PC-9 (cell line): ENCODE results near the gene KIF26B. TPM values are rescaled to one million over a fixed set of nuclear protein-coding genes. Genes with fewer than 3 reads are reported as not detected.

Source experiments
- BruUV-seq: library from RNA; stranded (reverse); fragments of 400-500 nt; replicated peaks from 2 replicates; lab custom pipeline; 2021; lab: Mats Ljungman, UMichigan
- CTCF ChIA-PET: fragments of 300-600 bp; sonication (Branson Sonifier 250); formaldehyde crosslinking; loops from one replicate; lab custom pipeline; 2022; ENCODE audit warnings: antibody characterized with exemption; lab: Charles Lee
- POLR2A ChIA-PET: fragments of 300-600 bp; sonication (Branson Sonifier 250); formaldehyde crosslinking; loops from one replicate; lab custom pipeline; 2022; ENCODE audit warnings: antibody characterized with exemption; ENCODE audit not compliant: unreplicated experiment; lab: Charles Lee
- DNase-seq, 2 experiments: peaks; one replicate each; pipeline versions ENCODE4 v3.0.0 to v3.0.0-alpha.2; 2015 to 2022; ENCODE audit warnings: mixed read lengths in 1 of 2
- H2AFZ ChIP-seq: fragments of 200-600 bp; sonication (generic); 2 replicates; pipeline ENCODE4 v1.8.1; 2017; ENCODE audit warnings: antibody characterized with exemption
- H3F3A ChIP-seq: fragments of 200-600 bp; sonication (generic); 2 replicates; pipeline ENCODE4 v1.8.1; 2017; ENCODE audit warnings: antibody characterized with exemption, mild to moderate bottlenecking, low read depth; ENCODE audit not compliant: insufficient read depth
- H3K27ac ChIP-seq: fragments of 200-600 bp; sonication (generic); 2 replicates; pipeline ENCODE4 v1.6.1; 2016; ENCODE audit warnings: mixed run types
- H3K27me3 ChIP-seq: fragments of 200-600 bp; sonication (generic); 2 replicates; pipeline ENCODE4 v1.6.1; 2016; ENCODE audit warnings: low read depth, mixed run types; ENCODE audit not compliant: insufficient read depth
- H3K36me3 ChIP-seq: fragments of 200-600 bp; sonication (generic); 2 replicates; pipeline ENCODE4 v1.6.1; 2016; ENCODE audit warnings: low read depth, mixed run types
- H3K4me1 ChIP-seq: fragments of 200-600 bp; sonication (generic); replicated peaks from 2 replicates; pipeline ENCODE4 v1.6.1; 2016; ENCODE audit warnings: mixed run types; ENCODE audit not compliant: insufficient read depth
- H3K4me2 ChIP-seq: fragments of 200-600 bp; sonication (generic); 2 replicates; pipeline ENCODE4 v1.6.1; 2017; ENCODE audit warnings: mixed run types
- H3K4me3 ChIP-seq: fragments of 200-600 bp; sonication (generic); 2 replicates; pipeline ENCODE4 v1.6.1; 2016; ENCODE audit warnings: mixed run types
- H3K79me2 ChIP-seq: fragments of 200-600 bp; sonication (generic); 2 replicates; pipeline ENCODE4 v1.6.1; 2017; ENCODE audit warnings: low read depth, mixed run types
- H3K9me2 ChIP-seq: fragments of 200-600 bp; sonication (generic); 2 replicates; pipeline ENCODE4 v1.8.1; 2017; ENCODE audit warnings: mild to moderate bottlenecking; ENCODE audit not compliant: insufficient read depth
- H3K9me3 ChIP-seq: fragments of 200-600 bp; sonication (generic); 2 replicates; pipeline ENCODE4 v1.8.1; 2016; ENCODE audit warnings: low read depth; ENCODE audit not compliant: insufficient read depth
- H4K20me1 ChIP-seq: fragments of 200-600 bp; sonication (generic); 2 replicates; pipeline ENCODE4 v1.8.1; 2017; ENCODE audit not compliant: insufficient read depth
- EZH2 ChIP-seq: fragments of 200-600 bp; sonication (generic); IDR thresholded peaks from 2 replicates; pipeline ENCODE4 v1.8.0; 2017; ENCODE audit warnings: antibody characterized with exemption, low read depth
- intact Hi-C: fragments of 100-400 bp; cut with micrococcal nuclease; formaldehyde crosslinking; loops from one replicate; pipeline ENCODE4 v1.10.0; 2022; ENCODE audit not compliant: unreplicated experiment
- total RNA-seq: library from RNA; stranded (reverse); gene quantifications from 2 replicates; pipeline ENCODE4 v1.2.3, GENCODE V29; 2021
- TF ChIP-seq, protein P1 (sequence below): fragments of 200-600 bp; sonication (generic); conservative IDR thresholded peaks from 2 replicates; pipeline ENCODE4 v1.6.1; 2017; ENCODE audit warnings: mixed run types, antibody characterized with exemption, mild to moderate bottlenecking, moderate library complexity

KIF26B gene
- total RNA-seq, 1 experiment from 2014 or later, result 0.11 TPM

DNA sequence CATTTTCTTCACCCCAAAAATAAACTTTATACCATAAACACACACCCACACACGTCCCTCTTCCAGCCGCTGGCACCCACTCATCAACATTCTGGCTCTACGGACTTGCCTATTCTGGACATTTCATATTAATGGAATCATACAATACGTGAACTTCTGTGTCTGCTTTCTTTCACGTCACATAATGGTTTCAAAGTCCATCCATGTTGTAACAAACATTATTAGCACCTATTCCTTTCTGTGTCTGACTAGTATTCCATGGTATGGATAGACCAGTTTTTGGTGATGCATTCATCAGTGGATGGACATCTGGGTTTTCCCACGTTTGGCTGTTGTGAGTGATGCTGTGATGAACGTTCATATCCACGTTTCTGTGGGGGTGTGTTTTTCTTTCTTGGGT, 323.2 kb downstream of the KIF26B start:
- H3K4me2 ChIP-seq, result no peak overlapping the region
- ChIA-PET POLR2A (no interaction called here), CTCF (no interaction called here)
- no peaks in the 10 kb centered on the region for H3K9me2 ChIP-seq
- H3K4me1 ChIP-seq, result no peaks in the 10 kb centered on the region
- H3K9me3 ChIP-seq, result no peaks in the 10 kb centered on the region
- H3K27me3 ChIP-seq, result peaks cover 75% of the 10 kb centered on the region
- H3K36me3 ChIP-seq, result no peaks in the 10 kb centered on the region
- intact Hi-C loops, result no loop called here
- no peak overlapping the region for H2AFZ ChIP-seq
- no peaks in the 10 kb centered on the region for H4K20me1 ChIP-seq
- no peak for TF ChIP-seq EZH2
- TF ChIP-seq, protein P1, sequence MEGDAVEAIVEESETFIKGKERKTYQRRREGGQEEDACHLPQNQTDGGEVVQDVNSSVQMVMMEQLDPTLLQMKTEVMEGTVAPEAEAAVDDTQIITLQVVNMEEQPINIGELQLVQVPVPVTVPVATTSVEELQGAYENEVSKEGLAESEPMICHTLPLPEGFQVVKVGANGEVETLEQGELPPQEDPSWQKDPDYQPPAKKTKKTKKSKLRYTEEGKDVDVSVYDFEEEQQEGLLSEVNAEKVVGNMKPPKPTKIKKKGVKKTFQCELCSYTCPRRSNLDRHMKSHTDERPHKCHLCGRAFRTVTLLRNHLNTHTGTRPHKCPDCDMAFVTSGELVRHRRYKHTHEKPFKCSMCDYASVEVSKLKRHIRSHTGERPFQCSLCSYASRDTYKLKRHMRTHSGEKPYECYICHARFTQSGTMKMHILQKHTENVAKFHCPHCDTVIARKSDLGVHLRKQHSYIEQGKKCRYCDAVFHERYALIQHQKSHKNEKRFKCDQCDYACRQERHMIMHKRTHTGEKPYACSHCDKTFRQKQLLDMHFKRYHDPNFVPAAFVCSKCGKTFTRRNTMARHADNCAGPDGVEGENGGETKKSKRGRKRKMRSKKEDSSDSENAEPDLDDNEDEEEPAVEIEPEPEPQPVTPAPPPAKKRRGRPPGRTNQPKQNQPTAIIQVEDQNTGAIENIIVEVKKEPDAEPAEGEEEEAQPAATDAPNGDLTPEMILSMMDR, result no peak
- H3K4me3 ChIP-seq, result no peak overlapping the region
- H3F3A ChIP-seq, result no peaks in the 10 kb centered on the region
- no peak overlapping the region for H3K27ac ChIP-seq
- DNase-seq, result no peak
- H3K79me2 ChIP-seq, result no peaks in the 10 kb centered on the region
- BruUV-seq, result no TSS peak

DNA sequence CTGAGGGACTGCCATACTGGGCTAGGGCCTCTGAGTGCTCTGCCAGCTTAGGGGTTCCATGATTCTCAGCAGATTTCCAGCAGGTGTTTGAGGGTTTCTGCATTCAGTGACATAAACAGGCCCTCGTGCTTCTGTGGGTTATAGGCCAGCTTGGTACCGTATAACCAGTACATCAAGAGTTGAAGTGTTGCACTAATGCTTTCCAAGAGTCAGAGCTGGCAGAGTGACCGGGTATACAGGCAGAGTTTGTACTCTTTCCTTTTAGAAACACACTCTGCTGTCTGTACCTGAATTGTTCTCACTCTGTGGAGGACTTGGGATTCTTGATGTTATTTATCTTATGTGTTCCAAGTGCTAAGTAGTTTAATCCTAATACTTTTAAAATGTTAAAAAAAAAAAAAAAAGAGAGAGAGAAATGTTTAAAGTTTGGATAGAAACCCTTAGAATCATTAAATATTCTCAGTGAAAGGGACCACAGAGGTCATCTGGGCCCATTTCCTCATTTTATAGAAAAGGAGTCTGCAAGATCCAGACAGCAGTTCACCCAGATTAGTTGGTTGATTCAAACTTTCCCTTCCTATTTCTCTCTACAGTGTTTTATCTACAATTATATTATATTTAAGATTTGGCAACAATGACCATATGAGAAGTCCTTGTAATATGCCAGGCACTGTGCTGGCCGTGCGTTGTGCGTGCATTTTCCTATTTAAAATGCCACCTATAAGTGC, 325.8 kb downstream of the KIF26B start:
- Histone ChIP-seq H3K4me1 (no peaks in the 10 kb centered on the region), H3K9me3 (no peaks in the 10 kb centered on the region), H3K4me2 (no peak overlapping the region), H3F3A (no peaks in the 10 kb centered on the region), H3K27me3 (peaks cover 74% of the 10 kb centered on the region), H3K27ac (no peak overlapping the region), H4K20me1 (no peaks in the 10 kb centered on the region), H3K9me2 (no peaks in the 10 kb centered on the region), H2AFZ (no peak overlapping the region), H3K4me3 (no peak overlapping the region), H3K36me3 (no peaks in the 10 kb centered on the region), H3K79me2 (no peaks in the 10 kb centered on the region)
- no peak for DNase-seq
- ChIA-PET POLR2A (no interaction called here), CTCF (no interaction called here)
- intact Hi-C loops, result no loop called here
- BruUV-seq, result no TSS peak
- TF ChIP-seq EZH2, result no peak
- TF ChIP-seq, protein P1, result no peak

DNA sequence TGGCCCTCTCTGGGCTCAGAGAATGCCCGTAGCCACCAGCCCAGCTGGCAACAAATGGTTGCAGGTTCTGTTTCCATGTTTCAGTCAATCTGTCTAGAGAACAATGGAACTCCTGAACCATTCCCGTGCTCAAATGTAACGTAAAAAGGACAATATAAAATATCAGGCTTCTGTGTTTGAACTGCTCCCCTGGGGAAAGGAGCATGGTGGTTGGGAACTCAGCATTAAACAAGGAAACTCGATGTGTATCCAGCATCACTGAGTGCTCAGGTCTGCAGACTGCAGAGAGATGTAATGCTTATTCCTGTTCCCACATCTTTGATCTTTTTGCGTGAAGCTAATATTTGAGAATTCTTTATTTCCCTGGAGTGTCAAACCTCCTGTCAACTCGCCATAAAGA, 326.5 kb downstream of the KIF26B start:
- no peaks in the 10 kb centered on the region for H3K36me3 ChIP-seq
- ChIA-PET CTCF (no interaction called here), POLR2A (no interaction called here)
- no peaks in the 10 kb centered on the region for H3K9me2 ChIP-seq
- no peaks in the 10 kb centered on the region for H3F3A ChIP-seq
- H3K4me1 ChIP-seq, result no peaks in the 10 kb centered on the region
- H3K27ac ChIP-seq, result no peak overlapping the region
- H3K27me3 ChIP-seq, result peaks cover 75% of the 10 kb centered on the region
- no peak overlapping the region for H3K4me2 ChIP-seq
- intact Hi-C loops, result no loop called here
- H4K20me1 ChIP-seq, result no peaks in the 10 kb centered on the region
- H3K9me3 ChIP-seq, result no peaks in the 10 kb centered on the region
- no peaks in the 10 kb centered on the region for H3K79me2 ChIP-seq
- no peak for TF ChIP-seq EZH2
- TF ChIP-seq, protein P1, result no peak
- no peak overlapping the region for H2AFZ ChIP-seq
- no TSS peak for BruUV-seq
- DNase-seq, result no peak
- H3K4me3 ChIP-seq, result no peak overlapping the region
